Activated effector memory CD4-positive, alpha-beta T cell treated with anti-CD3 and anti-CD28 coated beads, Interleukin-2, amount 50 U/mL, for 16 hours (primary cell): Measurements from ENCODE around the gene OLFML2A.
"Not testable (repeated sequence)": the region's sequence is repeated elsewhere in the genome, so short reads cannot be mapped to it uniquely, and the experiment has no call there.

ENCODE experiments used
- DNase-seq: peaks from one replicate; pipeline ENCODE4 v3.0.0-alpha.2; 2020

Gene OLFML2A

DNA sequence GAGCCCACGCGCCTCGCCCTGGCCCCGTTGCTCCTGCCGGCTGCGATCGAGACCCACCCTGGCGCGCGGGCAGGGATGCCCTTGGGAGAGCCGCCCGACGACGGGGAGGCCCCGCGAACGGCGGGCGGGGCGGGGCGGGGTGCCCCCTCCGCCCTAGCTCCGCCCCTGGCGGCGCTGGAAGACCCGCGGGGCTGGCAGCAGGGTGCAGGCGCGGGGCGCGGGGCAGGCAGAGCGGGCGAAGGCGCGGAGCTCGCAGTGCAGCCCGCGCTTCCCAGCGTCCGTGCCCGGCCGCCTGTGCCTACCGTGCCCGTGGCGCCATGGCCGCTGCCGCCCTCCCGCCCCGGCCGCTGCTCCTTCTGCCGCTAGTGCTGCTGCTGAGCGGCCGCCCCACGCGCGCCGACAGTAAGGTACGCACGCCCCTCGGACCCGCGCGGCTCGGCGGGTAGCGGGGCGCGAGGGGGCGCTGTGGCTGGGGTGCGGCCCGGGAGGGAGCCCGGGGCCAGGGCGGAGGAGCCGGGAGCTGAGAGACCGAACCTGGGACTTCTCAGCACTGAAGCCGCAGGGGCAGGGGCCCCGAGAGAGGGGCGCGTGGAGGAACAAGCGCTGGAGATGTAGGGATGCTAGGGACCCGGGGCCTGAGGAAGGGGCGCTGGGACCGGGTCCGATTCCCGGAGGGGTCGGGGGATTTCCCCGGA lies at the start of gene OLFML2A:
Gene OLFML2A, plus strand, starts transcription at position 180 of the 695 bp plus-strand sequence. Its CDS starts 138 bp downstream, at position 318.
- DNase-seq, result peak; percentile 69

GRCh38 chr9:124730772-124731171 lies 46.2 kb upstream of the OLFML2A start:
- DNase-seq, result no peak

DNA sequence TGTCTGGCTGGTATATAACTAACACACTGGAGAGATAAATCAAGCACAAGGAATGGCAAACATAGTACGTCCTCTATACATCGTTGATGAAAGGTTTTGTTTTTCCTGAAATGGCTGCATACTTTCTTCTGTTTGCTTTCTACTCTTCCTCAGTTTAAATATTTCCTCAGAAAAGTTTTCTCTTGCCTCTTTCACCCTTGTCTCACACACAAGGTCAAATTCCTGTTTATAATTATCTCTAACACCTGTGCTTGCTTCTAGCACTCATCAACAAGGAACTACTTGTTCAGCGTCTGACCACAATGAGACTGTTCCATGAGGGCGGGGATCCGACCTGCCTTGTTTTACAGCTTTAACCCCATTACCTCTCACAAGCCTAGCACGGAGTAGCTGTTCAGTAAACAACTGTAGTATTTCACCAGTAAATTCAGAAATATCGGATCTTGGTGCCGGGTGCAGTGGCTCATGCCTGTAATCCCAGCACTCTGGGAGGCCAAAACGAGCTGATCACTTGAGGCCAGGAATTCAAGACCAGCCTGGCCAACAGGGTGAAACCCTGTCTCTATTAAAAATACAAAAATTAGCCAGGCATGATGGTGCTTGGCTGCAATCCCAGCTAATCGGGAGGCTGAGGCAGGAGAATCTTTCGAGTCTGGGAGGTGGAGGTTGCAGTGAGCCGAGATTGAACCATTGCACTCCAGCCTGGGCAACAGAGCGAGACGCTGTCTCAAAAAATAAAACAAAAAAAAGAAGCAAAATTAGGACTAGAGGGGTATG lies 42.8 kb upstream of the OLFML2A start:
- no peak for DNase-seq

GRCh38 chr9:124734741-124735083 lies 42.2 kb upstream of the OLFML2A start:
- DNase-seq, result not testable (repeated sequence)

DNA sequence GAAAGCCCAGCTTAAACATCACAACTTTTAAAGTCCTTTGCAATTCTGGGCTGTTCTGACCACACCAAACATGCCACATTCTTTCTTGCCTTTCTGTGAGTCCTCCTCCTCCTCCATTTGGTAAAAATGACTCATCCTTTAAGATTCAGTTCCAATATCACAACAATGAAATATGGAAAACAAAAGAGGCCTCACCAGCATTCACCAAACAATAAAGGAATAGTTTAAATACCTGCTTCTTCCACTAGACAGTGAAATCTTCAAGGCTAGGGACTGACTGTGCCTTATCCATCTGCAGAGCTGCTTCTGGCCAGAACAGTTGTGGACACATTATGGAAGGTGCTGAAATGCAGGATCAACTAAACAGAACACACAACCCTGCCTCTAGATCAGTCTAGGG lies 41.8 kb upstream of the OLFML2A start:
- no peak for DNase-seq

GRCh38 chr9:124738075-124738474 lies 38.9 kb upstream of the OLFML2A start:
- DNase-seq, result not testable (repeated sequence)

DNA sequence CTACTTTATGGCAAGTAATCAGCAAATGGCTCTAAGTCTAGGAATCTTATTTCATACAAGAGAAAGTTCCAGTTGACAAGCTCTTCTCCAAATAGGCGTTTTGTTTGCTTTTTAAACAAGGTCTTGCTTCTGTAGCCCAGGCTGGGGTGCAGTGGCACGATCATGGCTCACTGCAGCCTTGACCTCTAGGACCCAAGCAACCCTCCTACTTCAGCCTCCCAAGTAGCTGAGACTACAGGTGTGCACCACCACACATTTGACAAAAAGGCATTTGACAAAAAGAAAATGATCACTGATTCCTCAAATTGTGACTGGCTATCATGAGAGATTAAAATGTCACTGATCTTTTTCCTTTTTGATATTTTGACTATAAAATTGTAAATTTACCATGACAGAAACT lies 37.6 kb upstream of the OLFML2A start:
- no peak for DNase-seq

- no peak for DNase-seq
Measured at GRCh38 chr9:124741149-124741548, 35.8 kb upstream of the OLFML2A start.

- DNase-seq, result no peak
Measured at GRCh38 chr9:124741662-124742061, 35.3 kb upstream of the OLFML2A start.

DNA sequence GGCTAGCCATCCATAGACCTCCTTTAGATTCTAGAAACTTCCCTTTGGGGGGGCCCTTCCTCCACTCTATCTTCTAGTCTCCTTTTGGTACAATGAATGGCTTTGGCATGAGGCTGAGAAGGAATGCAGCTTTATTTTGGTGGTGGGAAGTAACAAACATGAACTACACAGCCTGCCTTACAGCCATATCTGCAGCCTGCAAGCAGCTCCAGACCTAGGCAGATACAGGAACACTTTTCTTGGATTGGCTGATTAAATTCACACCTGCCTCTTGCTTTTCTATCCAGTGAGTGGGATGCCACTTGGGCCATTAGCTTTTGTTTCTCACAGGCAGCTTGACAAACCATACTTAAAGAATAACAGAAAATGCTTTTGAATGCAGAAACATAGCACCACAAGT lies 34.0 kb upstream of the OLFML2A start:
- no peak for DNase-seq

GRCh38 chr9:124743686-124744348 lies 33.1 kb upstream of the OLFML2A start:
- DNase-seq, result no peak

- DNase-seq, result no peak
Measured at GRCh38 chr9:124747065-124747464, 29.9 kb upstream of the OLFML2A start.

GRCh38 chr9:124749284-124749683 lies 27.6 kb upstream of the OLFML2A start:
- DNase-seq, result no peak

GRCh38 chr9:124749781-124750180 lies 27.2 kb upstream of the OLFML2A start:
- DNase-seq, result no peak

DNA sequence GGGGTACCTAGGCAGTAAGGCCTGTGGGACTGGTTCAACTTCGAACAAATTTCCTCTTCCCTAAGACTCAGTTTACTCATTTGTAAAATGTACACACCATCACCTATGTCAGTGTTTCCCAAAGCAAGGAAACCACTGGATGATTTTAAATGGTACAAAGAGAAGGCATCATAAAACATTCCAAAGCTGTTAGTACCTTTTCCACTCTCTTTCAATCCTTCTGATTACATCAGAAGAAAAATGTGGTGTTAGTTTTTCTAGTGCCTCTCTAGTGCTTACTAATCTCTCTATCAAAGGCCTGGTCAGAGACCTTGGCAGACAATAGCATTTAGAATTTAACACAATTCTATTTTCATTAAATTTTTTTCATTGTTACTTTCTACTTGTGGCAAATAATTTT lies 24.0 kb upstream of the OLFML2A start:
- no peak for DNase-seq

DNA sequence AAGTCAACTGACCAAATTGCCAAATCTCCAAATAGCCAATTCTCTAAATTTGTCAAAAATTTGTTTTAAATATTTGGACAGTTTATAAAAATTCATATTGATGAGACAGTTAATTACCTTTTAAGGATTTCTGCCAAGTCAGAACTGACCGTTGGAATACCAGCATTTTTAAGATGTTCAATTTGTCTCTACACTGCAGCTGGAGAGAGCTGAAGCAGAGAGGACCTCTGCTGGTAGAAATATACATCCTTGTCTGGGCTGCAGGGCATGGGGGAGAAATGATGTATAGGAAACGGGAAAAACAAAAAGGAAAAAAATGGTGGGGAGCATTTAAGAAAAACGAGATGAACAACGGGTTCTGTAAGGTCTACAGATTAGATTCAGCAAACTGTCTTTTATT lies 22.6 kb upstream of the OLFML2A start:
- no peak for DNase-seq

- DNase-seq, result no peak
Measured at GRCh38 chr9:124755061-124755460, 21.9 kb upstream of the OLFML2A start.

- no peak for DNase-seq
Measured at GRCh38 chr9:124756011-124756410, 20.9 kb upstream of the OLFML2A start.

DNA sequence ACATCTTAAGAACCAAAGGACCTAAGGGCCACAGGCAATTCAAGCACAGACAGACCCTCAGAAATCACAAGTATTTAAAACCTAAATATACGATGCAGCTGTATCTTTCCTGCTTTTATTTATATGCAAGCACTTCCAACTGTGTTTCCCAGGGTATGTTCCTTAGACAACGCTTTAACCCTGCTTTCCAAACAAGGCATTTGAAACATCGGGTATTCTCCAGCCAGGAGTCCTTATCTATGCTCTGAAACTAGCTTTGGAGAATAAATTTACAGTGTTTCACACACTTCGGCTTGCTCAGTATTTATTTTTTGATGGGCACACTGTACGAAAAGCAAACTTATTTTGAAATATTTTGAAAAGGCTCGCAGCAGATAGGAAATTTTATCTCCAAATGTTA lies 19.3 kb upstream of the OLFML2A start:
- no peak for DNase-seq

- no peak for DNase-seq
Measured at GRCh38 chr9:124758061-124758460, 18.9 kb upstream of the OLFML2A start.

DNA sequence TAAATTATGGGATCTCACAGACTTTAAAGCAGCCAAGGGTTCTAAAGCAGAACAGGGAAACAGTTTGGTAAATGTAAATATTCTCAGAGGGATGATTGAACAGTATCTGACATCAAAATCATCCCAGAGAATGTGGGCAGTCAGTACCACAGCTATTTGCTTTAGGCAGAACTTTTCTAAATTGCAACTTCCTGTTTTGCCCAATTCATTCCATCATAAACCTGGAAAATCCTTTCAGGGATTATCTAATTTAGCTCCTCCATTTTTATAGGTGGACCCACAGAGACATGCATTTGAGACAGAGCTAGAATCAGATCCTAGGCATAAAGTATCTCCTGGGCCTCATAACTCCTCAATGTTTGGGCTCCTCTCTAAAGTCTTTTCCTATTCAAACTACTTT lies 18.2 kb upstream of the OLFML2A start:
- DNase-seq, result no peak

- DNase-seq, result no peak
Measured at GRCh38 chr9:124759327-124759726, 17.6 kb upstream of the OLFML2A start.

GRCh38 chr9:124760719-124761118 lies 16.2 kb upstream of the OLFML2A start:
- DNase-seq, result no peak

DNA sequence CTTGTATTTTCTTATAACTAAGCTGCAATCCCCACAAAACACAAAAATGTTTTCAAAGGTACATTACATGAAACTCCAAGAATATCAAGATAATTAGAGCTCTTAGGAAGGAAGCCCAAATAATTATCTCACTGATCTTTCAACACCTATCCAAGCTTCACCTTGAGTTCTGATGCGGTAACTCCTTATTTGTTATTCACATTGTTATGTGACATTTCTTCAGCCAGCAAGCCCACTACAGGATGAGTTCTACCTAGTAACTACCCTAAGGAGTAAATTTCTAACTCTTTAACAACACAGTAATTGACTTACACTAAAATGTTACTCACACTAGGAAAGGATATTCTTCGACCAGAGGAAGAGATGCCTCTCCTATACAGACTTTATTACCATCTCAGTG lies 15.7 kb upstream of the OLFML2A start:
- no peak for DNase-seq
